Stimulated activated CD4-positive, alpha-beta T cell treated with anti-CD3 and anti-CD28 coated beads, Interleukin-1b, Interleukin-23, amount 100 ng/mL, for 4 hours (primary cell): ENCODE results near the gene EIF4H.
"Not testable (repeated sequence)": the region's sequence is repeated elsewhere in the genome, so short reads cannot be mapped to it uniquely, and the experiment has no call there.

Experiments used
- DNase-seq, 2 donors: peaks; one replicate each; pipeline ENCODE4 v3.0.0-alpha.2; 2020; ENCODE audit warnings: low read depth in 2 of 2

The EIF4H gene

DNA sequence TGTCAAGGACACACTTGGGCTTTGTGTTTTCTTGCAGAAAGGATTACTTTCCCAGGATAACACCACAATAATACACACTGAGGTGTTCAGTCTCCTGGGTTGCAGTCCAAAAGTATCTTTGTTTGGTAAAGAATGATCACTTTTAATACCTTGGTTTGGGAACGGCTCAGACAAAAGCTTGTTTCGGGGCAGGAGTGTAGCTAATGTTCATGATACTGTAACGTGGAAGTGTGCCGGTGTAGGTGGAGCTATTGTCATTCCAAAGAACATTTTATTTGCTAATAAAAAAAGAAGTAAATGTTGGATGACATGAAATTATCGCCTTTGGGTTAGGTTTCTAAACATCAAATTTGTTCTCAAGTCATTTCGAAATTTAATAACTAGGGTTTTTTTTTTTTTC, 1.2 kb downstream of the EIF4H start:
- DNase-seq: no peak

DNA sequence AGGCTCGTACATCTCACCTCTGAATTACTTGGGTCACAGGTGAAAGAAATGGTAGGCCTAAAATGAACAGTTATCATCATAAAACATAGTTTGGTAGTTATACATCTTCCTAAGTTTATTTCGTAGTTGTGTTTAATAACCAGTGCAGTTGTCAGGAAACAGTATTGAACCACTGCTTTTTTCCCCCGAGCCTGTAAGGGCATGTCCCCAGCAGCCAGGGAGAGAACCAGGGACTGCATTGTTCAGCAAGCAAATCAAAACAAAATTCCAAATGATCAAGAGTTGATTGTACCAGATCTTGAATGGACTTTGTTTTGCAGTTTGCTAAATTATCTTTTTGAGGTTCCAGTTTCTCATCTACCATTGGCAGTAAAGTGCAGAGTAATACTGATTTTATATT, 2.4 kb downstream of the EIF4H start:
- no peak for DNase-seq

DNA sequence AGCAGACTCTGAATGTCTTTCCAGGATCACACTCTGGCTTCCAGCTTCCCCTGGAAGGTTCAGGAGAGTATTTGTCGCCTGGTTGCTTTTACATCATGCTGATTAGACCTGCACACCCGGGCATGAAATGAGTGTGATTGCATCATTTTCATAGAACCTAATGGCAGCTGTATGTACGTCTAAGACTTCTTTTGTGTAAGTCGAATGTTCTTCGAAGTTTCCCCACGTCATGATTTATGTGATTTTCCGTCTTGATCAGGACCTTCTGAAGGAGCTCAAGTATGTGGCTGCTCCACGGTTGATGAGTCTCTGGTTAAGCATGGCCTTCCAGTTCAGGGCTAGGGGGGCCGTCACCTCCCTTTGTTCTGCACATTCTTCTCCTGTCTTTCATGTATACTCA, 4.5 kb downstream of the EIF4H start:
- no peak for DNase-seq

DNA sequence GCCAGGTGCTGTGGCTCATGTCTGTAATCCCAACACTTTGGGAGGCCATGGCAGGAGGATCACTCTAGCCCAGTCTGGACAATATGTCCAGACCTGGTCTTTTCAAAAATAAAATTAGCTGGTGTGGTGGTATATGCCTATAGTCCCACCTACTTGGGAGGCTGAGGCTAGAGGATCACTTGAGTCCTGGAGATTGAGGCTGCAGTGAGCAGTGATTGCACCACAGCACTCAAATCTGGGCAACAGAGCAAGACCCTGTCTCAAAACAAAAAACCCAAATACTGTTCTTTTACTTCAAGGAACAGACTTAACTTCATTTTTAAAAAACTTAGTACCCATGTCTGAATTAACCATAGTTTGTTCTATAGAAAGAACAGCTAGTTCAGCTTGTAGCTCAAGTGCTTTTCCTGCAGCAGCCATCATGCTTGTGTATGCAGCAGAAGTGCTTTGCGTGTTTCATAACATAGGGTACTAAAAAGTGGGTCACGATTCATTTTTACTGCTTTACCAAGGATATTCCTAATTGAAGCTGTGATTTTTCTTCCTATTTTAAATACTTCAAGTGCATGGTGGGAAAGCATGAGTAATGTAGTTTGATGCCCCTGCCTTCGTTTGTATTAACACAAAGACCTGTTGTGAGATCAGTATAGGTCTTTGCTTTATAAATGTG, 5.9 kb downstream of the EIF4H start:
- no peak for DNase-seq

DNA sequence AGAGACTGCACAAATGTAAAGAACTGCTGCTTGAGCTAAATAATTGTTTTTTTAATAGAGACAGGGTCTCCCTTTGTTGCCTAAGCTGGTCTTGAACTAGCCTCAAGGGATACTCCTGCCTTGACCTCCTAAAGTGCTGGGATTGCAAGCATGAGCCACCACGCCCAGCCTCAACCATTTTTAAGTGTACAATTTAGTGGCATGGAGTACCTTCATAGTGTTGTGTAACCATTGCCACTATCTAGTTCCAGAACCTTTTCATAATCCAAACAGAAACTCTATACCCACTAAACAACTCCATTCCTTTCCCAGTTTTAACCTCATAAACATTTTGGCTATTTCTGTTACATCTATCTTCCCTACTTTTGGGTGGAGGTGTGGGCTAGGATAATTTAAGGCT, 6.7 kb downstream of the EIF4H start:
- no peak for DNase-seq

DNA sequence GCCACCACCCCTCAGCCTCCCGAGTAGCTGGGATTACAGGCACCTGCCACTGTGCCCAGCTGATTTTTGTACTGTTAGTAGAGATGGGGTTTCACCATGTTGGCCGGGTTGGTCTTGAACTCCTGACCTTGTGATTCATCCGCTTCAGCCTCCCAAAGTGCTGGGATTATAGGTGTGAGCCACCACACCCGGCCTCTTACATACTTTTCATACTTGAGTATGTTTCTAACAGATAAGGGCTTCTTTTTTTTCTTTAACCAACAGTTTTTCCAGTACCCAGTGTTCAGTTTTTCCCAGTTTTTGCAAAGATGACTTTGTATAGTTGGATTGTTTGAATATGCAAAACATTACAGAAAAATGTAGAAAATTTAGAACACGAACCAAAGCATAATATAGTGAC, 7.7 kb downstream of the EIF4H start:
- no peak for DNase-seq

DNA sequence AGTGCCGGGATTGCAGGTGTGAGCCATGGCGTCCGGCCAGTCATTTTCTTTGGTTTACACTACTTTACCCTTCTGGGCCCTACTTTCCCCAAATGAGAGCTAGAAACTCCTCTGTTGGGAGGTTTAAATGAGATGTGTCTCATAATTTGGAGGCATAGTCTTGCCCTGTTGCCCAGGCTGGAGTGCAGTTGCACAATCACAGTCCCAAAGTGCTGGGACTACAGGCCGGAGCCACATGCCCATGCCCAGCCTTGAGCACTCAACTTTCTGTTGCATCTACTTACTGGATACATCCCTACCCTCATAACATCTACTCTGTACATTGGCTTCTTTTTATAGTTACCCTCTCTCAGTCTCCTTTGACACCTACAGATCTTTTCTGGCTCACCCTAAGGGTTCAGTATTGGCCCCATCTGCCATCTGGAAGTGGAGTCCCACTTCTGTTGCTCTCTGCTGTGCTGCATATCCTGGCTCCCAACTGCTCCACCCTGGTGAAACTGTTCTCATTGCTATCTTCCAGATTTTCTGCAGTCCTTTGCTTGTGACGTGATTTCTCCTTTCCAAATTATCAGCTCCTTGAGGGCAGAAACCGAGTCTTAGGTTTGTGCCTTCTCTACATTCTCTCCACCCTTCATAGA, 8.4 kb downstream of the EIF4H start:
- DNase-seq: no peak

DNA sequence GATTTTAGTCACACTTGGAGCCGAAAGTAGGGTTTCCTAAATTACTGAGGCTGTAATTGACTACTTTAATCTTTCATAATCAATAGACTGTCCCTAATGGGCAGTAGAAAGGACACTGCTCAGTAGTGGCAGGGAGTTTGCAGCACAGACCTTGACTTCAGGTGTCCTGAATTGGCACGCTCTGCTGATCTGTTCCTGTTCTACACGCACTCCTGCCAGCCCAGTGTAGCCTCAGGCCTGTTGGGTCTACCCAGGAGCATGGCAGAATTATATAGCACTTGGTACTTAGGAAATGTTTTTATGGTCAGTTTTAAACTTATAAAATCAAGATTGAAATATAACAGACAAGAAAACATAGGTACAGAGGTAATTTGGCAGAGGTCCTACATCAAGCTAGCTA, 9.0 kb downstream of the EIF4H start:
- DNase-seq: no peak

DNA sequence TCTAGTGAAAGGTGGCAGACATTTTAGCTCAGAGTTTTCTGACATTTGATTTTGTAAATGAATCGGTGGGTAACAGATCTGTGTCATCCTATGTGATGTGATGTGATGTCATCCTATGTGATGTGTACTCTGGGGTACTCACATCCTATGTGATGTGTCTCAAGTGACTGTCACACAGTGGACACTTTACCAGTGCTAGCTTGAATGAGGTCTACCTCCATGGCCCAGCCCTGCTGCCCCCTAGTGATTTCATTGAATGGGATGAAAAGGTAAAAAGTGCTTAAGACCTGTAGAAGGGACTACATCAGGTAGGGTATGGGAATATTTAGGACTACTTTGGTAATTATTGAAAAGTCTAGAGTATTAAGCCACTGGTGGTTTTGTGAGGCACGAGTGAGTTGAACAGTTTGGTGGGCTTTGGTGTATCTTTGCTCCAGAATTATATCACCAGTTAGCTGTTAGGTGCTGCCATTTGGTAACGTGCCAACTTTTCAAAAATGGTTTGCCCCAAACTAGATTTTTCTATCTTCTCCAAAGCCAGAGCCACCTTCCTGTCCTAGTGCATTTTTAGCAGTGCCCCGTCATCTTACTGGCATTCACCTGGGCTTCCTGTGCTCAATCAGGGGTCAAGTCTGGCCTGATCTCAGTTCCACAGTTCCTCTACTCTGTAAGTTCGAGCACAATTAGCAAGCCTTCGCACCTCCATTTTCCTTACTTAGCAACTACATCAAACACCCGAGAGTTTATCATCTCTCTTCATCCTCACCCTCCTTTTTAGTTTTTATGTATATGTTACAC, 9.7 kb downstream of the EIF4H start:
- peak in 1 of 2 donors; percentile 9 for DNase-seq

DNA sequence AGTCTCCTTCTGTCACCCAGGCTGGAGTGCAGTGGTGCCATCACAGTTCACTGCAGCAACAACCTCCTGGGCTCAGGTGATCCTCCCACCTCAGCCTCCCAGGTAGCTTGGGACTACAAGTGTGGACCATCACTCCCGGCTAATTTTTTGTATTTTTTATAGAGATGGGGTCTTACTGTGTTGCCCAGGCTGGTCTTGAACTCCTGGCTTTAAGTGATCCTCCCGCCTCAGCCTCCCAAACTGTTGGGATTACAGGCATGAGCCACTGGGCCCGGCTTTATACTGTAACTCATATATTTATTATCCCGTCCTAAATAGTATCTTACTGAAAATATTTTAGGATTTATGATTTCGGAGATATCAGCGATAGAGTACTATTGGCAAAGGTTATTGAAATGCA, 10.9 kb downstream of the EIF4H start:
- DNase-seq: no peak

DNA sequence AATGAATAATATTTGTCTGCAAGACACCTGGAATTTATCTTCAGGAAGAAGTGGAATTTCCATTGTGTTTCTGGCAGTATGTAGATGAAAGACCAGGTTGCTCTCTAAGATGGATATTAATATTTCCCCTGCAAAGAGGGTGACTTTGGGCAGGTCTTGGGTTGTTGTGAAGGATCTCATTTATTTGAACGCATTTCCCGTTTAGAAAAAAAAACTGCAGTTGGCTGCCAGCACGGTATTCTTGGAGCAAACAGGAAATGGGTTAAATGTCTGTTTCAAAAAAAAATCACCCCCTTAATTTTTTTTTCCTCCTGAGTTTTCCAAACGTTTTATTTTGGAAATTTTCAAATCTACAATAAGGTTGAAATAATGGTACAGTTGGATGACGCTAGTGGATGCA, 11.5 kb downstream of the EIF4H start:
- DNase-seq: no peak

DNA sequence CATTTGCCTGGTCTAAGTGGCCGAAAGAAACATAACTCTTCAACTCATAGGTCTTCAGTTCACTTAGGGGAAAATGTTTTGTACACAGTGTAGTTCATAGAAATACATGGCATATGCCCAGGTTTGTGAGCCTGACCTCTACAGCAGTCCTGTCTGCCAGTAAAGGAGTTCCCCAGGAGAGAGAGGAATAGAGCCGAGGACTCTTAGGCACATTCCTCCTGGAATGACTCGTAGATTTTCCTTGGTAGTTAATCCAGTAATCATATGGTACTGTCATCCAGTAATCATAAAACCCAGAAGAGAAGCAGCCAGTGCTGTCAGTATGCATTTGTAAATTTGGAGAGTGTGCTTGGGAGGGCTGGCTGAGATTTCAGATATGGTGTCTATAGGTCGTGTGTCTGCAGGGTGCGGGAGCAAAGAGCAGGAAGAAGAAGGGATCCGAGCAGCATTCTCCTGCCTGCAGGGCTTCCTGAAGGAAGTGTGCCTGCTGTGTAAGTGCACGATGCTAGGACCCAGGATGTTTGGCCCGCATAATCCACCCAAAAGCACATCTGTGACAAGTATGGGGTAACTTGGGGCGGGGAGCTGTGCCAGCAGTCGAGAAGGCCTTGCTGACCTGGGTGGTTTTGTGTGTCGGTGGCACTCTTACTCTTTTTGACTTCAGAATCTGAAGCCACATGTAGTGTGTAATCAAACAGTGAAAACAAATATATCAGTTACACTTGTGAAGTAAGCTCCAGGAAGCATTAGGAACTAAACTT, 13.9 kb downstream of the EIF4H start:
- DNase-seq: no peak

DNA sequence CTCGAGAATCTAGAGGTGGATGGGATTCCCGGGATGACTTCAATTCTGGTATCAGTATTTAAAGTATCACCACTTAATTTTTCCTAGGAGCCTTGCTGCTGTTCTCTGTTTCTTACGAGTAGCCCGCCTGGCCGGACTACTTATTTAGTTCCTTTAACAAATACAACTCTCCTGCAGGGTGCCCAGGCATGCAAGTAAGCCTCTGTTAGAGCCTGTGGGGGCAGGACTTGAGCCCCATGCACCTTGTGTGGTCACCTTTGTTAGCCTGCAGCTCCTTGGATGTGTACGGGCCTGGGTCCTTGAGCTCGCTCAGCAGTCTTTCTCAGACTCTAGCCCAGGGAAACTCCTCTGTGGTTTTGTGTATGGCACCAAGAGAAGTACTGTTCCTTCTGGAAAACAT, 16.1 kb downstream of the EIF4H start:
- no peak for DNase-seq

DNA sequence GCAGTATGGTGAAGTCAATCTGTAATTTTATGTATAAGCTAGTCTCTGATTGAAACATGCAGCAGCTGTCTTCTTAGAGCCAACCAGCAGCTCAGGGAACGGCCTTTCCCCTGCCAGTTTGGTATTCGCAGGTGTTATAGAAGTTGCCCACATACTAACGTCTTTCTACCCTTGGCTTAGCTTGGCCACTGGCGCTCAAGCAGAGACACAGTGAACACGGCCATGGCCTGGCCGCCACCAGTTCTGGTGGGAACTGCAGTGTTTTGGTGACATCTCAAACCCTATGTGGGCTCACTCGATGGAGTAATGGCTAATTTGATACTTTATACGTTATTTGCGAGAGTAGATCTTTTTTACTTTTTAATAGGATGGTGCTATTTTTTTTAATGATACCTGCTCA, 17.1 kb downstream of the EIF4H start:
- DNase-seq: no peak

DNA sequence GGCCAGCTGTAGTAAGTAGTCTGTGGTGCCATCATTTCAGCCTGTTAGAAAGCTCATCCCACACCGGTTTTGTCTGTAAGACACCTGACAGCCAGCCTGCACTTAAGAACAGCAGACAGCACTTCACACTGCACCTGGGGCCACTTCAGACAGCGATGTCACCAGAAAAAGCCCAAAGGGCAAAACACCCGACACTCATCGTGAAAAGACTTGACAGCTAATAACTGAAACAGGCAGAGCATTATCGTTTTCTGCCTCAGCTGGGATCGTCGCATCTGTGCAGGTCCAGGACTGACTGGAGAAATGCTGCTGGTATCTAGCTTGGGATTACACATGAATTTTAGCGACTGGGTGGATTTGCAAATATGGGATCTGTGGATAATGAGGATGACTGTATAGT, 18.9 kb downstream of the EIF4H start:
- DNase-seq: no peak

DNA sequence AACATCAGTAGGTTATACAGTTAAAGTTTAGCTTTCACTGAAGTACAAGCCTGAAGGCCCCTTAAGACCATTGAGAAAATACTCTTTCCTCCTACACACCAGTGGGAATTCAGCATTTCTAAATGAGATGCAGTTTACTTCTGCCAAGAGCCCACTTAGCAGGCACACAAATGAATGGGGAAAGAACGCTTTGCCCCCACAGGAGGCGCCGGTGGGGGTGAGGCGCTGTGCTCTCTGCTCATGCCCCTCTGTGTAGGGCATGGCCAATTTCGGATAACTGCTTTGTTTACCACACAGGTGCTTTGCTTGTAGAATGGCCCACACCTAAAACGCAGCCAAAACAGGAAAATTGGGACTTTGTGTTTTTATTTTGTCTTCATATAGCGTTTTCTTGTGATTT, 19.8 kb downstream of the EIF4H start:
- no peak for DNase-seq

DNA sequence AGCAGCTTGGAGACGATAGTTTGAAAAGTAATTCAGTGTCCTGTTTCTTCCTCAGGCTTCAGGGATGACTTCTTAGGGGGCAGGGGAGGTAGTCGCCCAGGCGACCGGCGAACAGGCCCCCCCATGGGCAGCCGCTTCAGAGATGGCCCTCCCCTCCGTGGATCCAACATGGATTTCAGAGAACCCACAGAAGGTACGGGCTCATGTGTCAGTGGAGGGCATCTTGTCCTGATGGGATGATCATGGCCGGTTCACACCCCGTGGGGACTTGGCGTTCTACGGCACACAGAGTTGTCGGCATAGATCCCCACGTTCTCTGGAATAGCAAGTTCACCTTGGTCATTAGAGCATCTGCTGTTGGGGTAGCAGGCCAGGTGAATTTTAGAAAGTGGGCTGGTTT, 20.5 kb downstream of the EIF4H start:
- DNase-seq: no peak

DNA sequence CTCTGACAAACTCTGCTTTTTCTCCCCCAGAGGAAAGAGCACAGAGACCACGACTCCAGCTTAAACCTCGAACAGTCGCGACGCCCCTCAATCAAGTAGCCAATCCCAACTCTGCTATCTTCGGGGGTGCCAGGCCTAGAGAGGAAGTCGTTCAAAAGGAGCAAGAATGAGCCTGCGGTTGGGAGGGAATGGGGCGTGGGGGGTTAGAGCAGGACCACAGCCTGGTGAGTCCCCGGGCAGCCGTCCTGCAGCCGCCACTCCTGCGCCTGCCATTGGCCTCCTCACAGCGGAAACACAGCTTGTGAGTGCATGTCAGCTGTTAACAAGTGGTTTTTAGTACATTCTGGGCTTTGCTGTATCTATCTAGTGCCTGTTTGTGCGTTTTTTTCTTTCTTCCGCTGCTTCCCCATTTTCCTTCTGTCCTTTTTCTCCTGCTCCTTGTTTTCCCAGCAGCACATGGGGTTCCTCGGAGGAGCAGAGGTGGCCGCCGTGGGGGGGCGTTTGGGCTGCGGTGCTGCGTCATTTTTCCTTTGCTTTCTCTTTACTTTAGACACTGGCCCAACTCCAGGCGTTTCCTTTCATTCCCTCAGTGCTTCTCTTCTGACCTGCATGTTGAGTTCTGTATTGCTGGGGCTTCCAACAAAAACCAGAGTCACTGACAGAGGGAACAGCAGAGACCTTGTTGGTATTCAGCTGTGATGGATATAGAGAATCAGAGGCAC, 21.1 kb downstream of the EIF4H start:
- DNase-seq: not testable (repeated sequence)

DNA sequence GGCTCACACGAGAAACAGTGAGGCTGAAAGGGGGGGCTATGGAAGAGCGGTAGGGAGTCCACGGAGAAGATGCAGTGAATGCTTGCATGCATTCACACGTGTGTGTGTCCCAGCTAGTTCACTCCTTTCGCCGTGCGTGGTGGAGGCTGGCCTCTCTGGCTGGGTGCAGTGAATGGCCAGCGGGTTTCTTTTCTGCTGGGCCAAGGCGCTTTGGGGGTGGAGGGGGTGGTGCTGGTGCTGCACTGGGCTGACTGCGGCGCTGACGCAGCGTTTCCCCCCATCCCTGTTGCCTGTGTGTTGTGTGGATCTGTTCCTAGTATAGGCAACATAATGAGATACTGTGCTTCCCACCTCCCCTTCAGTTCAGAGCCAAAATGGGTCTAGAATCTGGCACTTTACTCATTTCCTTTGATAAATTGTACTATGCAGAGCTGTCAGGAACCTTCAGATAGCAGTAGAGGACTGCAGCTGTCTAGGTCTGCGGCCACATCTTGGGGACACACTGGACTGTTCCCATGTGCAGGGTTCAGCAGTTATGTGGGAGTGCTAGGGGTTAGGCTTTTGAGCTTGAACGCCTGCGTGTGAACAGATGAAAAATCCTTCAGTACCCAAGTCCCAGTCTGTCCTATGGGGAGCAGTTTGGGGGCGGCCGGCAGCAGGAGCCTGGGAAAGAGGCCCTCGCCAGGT, 22.0 kb downstream of the EIF4H start:
- DNase-seq: not testable (repeated sequence)

DNA sequence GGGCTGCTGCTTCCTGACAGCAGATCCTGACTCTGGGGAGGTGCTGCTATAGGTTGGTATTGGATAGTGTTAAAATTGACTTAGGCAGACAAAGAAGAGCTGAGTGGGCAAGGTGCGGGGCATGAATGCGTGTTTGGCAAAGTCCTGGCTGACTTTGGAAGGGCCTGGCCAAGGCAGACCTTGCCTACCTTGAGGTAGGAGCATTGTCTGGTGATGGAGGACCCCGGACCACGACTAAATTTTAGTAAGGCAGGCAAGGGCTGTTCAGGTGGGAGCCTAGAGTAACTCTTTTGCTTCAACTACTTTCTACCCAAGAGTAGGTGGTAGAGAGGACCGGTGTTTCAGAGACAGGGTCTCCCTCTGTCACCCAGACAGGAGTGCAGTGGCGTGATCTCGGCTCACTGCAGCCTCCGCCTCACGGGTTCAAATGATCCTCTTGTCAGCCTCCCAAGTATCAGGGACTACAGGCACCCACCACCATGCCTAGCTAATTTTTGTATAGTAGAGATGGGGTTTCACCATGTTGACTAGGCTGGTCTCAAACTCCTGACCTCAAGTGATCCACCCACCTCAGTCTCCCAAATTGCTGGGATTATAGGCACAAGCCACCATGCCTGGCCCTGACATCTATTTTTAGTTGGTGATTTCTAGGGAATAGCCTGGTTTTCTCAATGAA, 23.4 kb downstream of the EIF4H start:
- no peak for DNase-seq
